Endodermal cell (in vitro differentiated cells): ENCODE data around the gene AUTS2. TPM values are rescaled to one million over a fixed set of nuclear protein-coding genes. Genes with fewer than 3 reads are reported as not detected.

Experiments used
- DNase-seq: peaks from one replicate; pipeline ENCODE4 v3.0.0-alpha.2; 2017
- H3K27ac ChIP-seq: 2 replicates; pipeline ENCODE4 v1.5.1; 2013; ENCODE audit warnings: mild to moderate bottlenecking, low read depth, low read length, moderate library complexity
- H3K27me3 ChIP-seq: 2 replicates; pipeline ENCODE4 v1.6.1; 2013; ENCODE audit warnings: mild to moderate bottlenecking, low read length, moderate library complexity; ENCODE audit not compliant: insufficient read depth, control insufficient read depth, poor library complexity, severe bottlenecking
- H3K36me3 ChIP-seq: 2 replicates; pipeline ENCODE4 v1.7.0; 2013; ENCODE audit warnings: mild to moderate bottlenecking, low read length, moderate library complexity; ENCODE audit not compliant: control insufficient read depth, insufficient read depth
- H3K4me1 ChIP-seq: one replicate; pipeline ENCODE4 v1.7.0; 2013; ENCODE audit warnings: low read length; ENCODE audit not compliant: control insufficient read depth, insufficient read depth
- H3K4me3 ChIP-seq: 2 replicates; pipeline ENCODE4 v1.5.1; 2013; ENCODE audit warnings: mild to moderate bottlenecking, low read length, moderate library complexity
- H3K9ac ChIP-seq: 2 replicates; pipeline ENCODE4 v1.6.1; 2013; ENCODE audit warnings: mild to moderate bottlenecking, low read length, moderate library complexity; ENCODE audit not compliant: poor library complexity, severe bottlenecking; ENCODE audit errors: extremely low read depth
- H3K9me3 ChIP-seq: 2 replicates; pipeline ENCODE4 v1.6.1; 2013; ENCODE audit warnings: mild to moderate bottlenecking, low read length, moderate library complexity; ENCODE audit not compliant: control insufficient read depth
- H3K27ac Mint-ChIP-seq: 2 replicates; pipeline ENCODE4 v1.8.0; 2020; ENCODE audit warnings: mixed read lengths
- H3K27me3 Mint-ChIP-seq: 2 replicates; pipeline ENCODE4 v1.8.0; 2021; ENCODE audit warnings: mild to moderate bottlenecking, mixed read lengths; ENCODE audit not compliant: insufficient read depth
- H3K36me3 Mint-ChIP-seq: 2 replicates; pipeline ENCODE4 v1.8.0; 2020; ENCODE audit warnings: low read depth, mixed read lengths
- H3K4me1 Mint-ChIP-seq: 2 replicates; pipeline ENCODE4 v1.8.0; 2020; ENCODE audit warnings: mixed read lengths
- H3K4me3 Mint-ChIP-seq: 2 replicates; pipeline ENCODE4 v1.8.0; 2020; ENCODE audit warnings: mild to moderate bottlenecking, moderate library complexity, mixed read lengths
- H3K9me3 Mint-ChIP-seq: 2 replicates; pipeline ENCODE4 v1.8.0; 2020; ENCODE audit warnings: mild to moderate bottlenecking, mixed read lengths
- WGBS, 2 experiments: methylation state at CpG; one replicate each; pipeline versions ENCODE4 v1.1.5 to v1.1.7; 2013; ENCODE audit warnings: missing lambda C conversion rate in 2 of 2, mixed read lengths in 1 of 2; ENCODE audit not compliant: insufficient coverage in 1 of 2, insufficient read length in 1 of 2; 5-methylcytosine and 5-hydroxymethylcytosine counted together
- total RNA-seq, 2 donors: library from RNA; stranded (reverse); fragmentation: NEBNext Ultra II Directional in 1 of 2; extraction: Animal tissue kit (Norgen Biotek cat#: 25700) in 1 of 2; gene quantifications; 2 replicates in 1 of 2; 3 replicates in 1 of 2; pipeline ENCODE4 v1.2.1, GENCODE V29; 2021
- TF ChIP-seq, protein P1 (sequence below): fragments of 200-600 bp; sonication (generic); conservative IDR thresholded peaks from 2 replicates; pipeline ENCODE4 v1.5.0; 2021; ENCODE audit warnings: antibody characterized with exemption, mild to moderate bottlenecking

The AUTS2 gene
- total RNA-seq, 2 donors from 2014 or later = 76.8 to 106 TPM

DNA sequence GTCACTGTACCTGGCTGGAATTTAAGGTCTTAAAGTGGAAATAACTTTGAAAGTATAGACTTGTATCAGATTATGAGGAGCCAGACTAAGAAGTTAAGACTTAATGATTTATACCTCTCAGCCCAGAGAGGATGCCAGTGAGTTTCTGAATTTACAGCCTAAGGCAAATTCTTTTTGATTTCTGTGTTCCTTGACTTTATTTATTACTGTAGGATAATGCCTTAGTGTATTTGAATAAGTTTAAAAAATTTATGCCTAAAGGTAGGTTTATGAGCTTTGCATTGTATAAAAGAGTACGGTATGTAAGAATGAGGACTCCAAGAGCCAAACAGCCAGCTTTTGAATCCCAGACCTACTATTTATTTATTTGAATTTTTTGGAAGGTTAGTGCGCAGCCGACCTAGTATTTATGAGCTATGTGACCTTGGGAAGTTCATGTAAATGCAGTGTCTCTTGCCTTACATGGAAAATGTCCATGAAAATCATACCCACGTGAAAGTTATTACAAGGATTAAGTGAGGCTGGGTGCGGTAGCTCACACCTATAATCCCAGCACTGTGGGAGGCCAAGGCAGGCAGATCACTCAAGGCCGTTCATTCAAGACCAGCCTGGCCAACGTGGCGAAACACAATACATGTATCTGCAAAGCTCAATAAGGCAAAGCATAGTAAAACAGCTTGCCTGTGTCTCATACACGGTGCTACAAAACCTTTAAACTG is 174.6 kb downstream of the AUTS2 start:
- Mint-ChIP-seq H3K36me3 (peaks cover 4% of the 10 kb centered on the region), H3K4me1 (peaks cover 44% of the 10 kb centered on the region), H3K27me3 (no peaks in the 10 kb centered on the region), H3K4me3 (no peak overlapping the region), H3K9me3 (no peaks in the 10 kb centered on the region), H3K27ac (peak overlapping the region; percentile 48)
- Histone ChIP-seq H3K36me3 (peaks cover 5% of the 10 kb centered on the region), H3K27ac (no peak overlapping the region), H3K27me3 (no peaks in the 10 kb centered on the region), H3K4me1 (peaks cover 16% of the 10 kb centered on the region), H3K9ac (no peak overlapping the region), H3K4me3 (no peak overlapping the region), H3K9me3 (no peaks in the 10 kb centered on the region)
- 67 to 75% methylated on average over 7 to 9 of the region's 9 CpGs for WGBS, 2 experiments
- TF ChIP-seq, protein P1, sequence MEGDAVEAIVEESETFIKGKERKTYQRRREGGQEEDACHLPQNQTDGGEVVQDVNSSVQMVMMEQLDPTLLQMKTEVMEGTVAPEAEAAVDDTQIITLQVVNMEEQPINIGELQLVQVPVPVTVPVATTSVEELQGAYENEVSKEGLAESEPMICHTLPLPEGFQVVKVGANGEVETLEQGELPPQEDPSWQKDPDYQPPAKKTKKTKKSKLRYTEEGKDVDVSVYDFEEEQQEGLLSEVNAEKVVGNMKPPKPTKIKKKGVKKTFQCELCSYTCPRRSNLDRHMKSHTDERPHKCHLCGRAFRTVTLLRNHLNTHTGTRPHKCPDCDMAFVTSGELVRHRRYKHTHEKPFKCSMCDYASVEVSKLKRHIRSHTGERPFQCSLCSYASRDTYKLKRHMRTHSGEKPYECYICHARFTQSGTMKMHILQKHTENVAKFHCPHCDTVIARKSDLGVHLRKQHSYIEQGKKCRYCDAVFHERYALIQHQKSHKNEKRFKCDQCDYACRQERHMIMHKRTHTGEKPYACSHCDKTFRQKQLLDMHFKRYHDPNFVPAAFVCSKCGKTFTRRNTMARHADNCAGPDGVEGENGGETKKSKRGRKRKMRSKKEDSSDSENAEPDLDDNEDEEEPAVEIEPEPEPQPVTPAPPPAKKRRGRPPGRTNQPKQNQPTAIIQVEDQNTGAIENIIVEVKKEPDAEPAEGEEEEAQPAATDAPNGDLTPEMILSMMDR = no peak
- DNase-seq = no peak

- peaks cover 16% of the 10 kb centered on the region for H3K4me1 ChIP-seq
- Mint-ChIP-seq H3K27ac (no peak overlapping the region), H3K9me3 (no peaks in the 10 kb centered on the region), H3K4me1 (peaks cover 41% of the 10 kb centered on the region), H3K36me3 (peaks cover 4% of the 10 kb centered on the region), H3K27me3 (no peaks in the 10 kb centered on the region), H3K4me3 (no peak overlapping the region)
- WGBS, 2 experiments = 91 to 93% methylated on average over 8 to 9 of the region's 9 CpGs
- H3K27ac ChIP-seq = no peak overlapping the region
- no peak for DNase-seq
- TF ChIP-seq, protein P1 = no peak
- no peaks in the 10 kb centered on the region for H3K9me3 ChIP-seq
- H3K9ac ChIP-seq = no peak overlapping the region
- H3K27me3 ChIP-seq = no peaks in the 10 kb centered on the region
- no peak overlapping the region for H3K4me3 ChIP-seq
- peaks cover 5% of the 10 kb centered on the region for H3K36me3 ChIP-seq
Measured at GRCh38 chr7:69773535-69774225, 175.4 kb downstream of the AUTS2 start.

GRCh38 chr7:69775231-69775771 is 177.0 kb downstream of the AUTS2 start:
- peak overlapping the region; percentile 20 for H3K27ac Mint-ChIP-seq
- H3K27ac ChIP-seq = no peak overlapping the region
- peaks cover 4% of the 10 kb centered on the region for H3K36me3 Mint-ChIP-seq
- TF ChIP-seq, protein P1 = no peak
- H3K27me3 ChIP-seq = no peaks in the 10 kb centered on the region
- no peak overlapping the region for H3K9ac ChIP-seq
- H3K4me3 Mint-ChIP-seq = no peak overlapping the region
- H3K4me1 ChIP-seq = peaks cover 16% of the 10 kb centered on the region
- no peaks in the 10 kb centered on the region for H3K9me3 Mint-ChIP-seq
- no peak overlapping the region for H3K4me3 ChIP-seq
- H3K27me3 Mint-ChIP-seq = no peaks in the 10 kb centered on the region
- H3K4me1 Mint-ChIP-seq = peaks cover 38% of the 10 kb centered on the region
- H3K9me3 ChIP-seq = no peaks in the 10 kb centered on the region
- peaks cover 5% of the 10 kb centered on the region for H3K36me3 ChIP-seq
- no peak for DNase-seq
- WGBS, 2 experiments = 83 to 93% methylated on average over 5 to 6 of the region's 6 CpGs
